GM21423 (cell line): ENCODE measurements around the gene RAB3D.
A peak's percentile ranks its signal among the peaks of the same experiment; 100 is the strongest.
"Not testable (repeated sequence)": the region's sequence is repeated elsewhere in the genome, so short reads cannot be mapped to it uniquely, and the experiment has no call there.

Experiments used
- ATAC-seq: cut with Tn5 transposase; IDR thresholded peaks from one replicate; pipeline ENCODE4 v1.9.1; 2021; ENCODE audit warnings: mild to moderate bottlenecking, moderate library complexity; ENCODE audit not compliant: unreplicated experiment

Gene RAB3D

GRCh38 chr19:11339254-11340098 is at the start of gene RAB3D:
Gene RAB3D, minus strand, starts transcription at chr19:11339657. Its CDS starts 2,258 bp downstream, at chr19:11337399.
- peak; percentile 70 for ATAC-seq

DNA sequence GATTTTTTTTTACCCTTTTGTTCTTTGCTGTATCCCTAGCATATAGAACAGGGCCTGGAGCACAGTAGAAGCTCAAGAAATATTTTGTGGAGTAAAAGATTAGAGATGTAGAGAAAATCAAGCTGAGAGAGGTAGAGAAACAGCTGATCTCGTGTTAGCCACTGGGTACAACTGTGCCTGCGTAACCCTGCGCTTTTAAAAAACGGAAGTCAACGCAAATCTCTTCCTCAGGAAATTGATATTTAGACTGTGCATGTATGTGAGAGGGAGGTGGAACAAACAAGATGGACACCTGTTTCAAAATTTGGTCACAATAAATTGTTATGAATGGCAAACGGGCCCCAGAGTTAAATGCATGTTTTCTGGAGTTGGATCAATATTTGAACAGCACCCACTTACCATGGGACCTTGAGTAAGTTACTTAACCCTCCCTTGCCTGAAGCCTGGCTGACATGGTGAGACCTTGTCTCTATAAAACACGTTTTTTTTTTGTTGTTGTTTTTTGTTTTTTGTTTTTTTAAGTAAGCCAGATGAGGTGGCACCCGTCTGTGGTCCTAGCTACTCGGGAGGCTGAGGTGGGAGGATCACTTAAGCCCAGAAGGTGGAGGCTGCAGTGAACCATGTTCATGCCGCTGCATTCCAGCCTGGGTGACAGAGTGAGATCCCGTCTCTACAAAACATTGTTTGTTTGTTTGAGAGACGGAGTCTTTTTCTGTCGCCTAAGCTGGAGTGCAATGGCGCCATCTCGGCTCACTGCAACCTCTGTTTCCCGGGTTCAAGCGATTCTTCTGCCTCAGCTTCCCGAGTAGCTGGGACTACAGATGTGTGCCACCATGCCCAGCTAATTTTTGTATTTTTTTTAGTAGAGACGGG is 47.9 kb upstream of the RAB3D start:
- ATAC-seq, result no peak

DNA sequence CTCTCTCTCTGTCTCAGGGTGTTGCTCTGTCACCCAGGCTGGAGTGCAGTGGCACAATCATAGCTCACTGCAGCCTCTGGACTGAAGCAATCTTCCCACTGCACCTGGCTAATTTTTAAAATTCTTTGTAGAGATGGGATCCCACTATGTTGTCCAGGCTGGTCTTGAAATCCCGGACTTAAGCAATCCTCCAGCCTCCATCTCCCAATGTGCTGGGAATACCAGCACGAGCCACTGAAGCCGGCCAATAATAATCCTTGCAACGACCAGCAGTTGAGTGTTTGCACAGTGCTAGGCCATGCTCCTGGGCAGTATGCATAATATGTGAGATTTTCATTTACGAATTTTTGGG is 45.3 kb upstream of the RAB3D start:
- no peak for ATAC-seq

DNA sequence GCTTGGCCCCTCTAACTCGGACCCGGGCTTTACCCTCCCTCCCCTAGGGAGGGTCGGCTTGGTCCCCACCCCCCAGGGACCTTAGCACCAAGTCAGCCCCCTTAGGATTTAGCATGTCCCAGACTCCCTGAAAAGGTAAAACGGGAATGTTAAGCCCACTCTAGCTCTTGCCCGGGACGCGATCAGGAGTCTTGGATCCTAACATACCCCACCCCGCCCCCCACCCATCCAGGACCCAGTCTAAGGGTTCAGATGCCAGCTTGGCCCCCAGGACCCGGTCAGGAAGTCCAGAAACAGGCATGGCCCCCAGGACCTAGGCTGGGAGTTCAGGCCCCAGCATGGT is 44.2 kb upstream of the RAB3D start:
- no peak for ATAC-seq

DNA sequence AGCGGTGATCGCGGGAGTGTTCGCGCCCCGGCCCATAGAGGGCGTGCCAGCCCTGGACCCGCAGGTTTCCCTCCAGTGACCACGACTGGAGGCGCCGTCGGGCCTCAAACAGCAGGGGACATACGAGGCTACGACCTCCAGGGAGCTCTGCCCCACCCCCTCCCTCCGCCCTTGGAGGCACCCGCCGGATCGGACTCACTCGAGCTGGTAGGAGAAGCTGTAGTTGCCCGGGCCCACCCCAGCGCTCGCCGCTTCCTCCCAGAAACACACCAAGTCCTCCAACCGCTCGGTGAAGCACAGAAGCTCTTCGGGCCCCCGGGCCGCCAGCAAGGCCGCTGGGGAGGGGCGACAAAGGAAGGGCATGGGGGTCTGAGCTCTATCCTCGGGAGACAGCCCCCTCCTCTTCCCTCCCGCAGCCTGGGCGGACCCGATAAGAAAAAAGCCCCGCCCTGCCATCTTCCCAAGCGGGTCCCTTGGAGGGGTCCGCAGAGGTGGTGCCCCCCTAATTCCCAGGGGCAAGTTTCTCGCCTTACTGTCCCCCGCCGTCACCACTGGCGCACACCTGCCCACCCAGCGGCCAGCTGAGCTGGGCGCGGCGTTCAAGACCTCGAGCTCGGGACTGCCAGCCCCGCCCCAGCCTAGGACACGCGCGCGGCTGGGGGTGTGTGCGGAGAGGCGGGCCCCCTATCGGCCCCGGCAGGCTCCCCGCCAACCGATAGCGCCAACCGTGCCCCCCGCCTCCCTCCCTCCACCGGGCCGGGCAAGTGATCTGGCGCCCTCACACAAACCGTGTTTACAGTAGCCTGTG is 43.6 kb upstream of the RAB3D start:
- ATAC-seq, result no peak

DNA sequence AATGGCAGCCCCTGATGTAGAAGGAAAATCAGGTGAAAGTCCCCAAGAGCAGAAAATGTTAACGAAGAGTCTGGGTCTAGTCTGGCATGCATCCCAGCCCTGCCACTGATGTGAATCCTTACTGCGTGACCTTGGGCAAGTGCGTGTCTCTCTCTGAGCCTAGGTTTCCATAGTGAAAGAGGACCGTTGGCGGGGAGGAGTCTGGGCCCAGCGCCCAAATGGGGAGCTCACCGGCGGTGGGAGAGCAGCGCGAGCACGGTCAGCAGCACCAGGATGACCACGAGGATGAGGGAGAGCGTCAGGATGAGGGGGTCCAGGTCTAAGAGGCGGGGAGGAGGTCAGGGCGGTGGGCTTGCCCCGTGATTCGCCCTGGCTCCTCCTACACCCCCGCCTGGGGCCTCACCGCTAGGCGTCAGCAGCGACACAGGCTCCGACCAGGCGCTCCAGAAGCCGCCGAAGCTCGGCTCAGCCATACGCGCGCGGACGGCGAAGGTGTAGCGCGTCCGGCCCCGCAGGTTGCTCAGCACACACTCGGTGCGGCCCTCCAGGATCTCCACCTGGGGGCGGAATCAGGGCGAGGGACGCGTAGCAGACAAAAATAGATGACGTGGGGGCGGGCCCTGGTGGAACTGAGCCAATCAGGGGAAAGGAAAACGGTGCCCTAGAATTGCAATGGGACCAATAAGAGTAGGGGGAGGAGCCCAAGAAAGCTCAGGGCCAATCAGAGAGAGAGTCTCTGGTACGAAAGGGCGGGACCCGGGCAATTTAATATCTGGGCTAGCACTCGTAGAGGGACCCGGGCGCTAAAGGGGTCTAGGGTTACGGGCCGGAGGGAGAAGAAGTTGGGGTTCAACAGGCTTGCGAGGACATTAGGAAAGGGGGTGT is 41.4 kb upstream of the RAB3D start:
- peak; percentile 77 for ATAC-seq

DNA sequence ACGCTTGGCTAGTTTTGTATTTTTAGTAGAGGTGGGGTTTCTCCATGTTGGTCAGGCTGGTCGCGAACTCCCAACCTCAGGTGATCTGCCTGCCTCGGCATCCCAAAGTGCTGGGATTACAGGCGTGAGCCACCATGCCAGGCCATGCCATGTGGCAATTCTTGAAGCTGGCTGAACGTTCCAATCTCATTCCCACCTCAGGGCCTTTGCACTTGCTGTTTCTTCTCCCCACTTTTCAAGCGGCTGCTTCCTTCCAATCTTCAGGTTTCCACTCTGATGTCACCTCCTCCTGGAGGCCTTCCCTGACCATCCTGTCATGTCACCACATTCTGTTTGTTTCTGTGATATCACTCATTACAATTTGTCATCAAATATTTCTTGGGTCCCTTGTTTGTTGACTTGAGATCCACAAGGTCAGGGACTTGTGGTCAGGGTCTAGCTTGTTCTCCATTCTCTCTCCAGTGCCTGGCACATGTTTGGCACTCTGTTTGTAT is 40.4 kb upstream of the RAB3D start:
- no peak for ATAC-seq

GRCh38 chr19:11379269-11379845 is 39.9 kb upstream of the RAB3D start:
- not testable (repeated sequence) for ATAC-seq

GRCh38 chr19:11378319-11379189 is 39.1 kb upstream of the RAB3D start:
- no peak for ATAC-seq

- no peak for ATAC-seq
Measured at GRCh38 chr19:11377756-11378155, 38.3 kb upstream of the RAB3D start.

DNA sequence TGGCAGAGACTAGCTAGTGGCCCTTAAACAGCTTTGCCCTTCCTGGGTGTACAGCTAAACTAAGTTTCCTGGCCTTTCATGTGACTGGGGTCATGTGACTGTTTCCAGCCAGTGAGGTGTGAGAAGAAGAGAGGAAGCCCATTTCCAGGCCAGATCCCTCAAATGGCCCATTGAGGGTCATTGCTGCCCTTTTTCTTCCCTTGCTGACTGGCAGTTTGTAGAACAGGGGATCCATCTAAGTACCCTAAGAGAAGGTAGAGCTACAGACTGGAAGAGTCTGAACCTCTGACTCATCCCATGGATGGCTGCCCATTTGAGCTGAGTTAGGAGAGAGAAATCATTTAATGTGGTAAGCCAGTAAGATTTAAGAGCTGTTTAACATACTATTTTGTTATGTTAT is 37.8 kb upstream of the RAB3D start:
- no peak for ATAC-seq

DNA sequence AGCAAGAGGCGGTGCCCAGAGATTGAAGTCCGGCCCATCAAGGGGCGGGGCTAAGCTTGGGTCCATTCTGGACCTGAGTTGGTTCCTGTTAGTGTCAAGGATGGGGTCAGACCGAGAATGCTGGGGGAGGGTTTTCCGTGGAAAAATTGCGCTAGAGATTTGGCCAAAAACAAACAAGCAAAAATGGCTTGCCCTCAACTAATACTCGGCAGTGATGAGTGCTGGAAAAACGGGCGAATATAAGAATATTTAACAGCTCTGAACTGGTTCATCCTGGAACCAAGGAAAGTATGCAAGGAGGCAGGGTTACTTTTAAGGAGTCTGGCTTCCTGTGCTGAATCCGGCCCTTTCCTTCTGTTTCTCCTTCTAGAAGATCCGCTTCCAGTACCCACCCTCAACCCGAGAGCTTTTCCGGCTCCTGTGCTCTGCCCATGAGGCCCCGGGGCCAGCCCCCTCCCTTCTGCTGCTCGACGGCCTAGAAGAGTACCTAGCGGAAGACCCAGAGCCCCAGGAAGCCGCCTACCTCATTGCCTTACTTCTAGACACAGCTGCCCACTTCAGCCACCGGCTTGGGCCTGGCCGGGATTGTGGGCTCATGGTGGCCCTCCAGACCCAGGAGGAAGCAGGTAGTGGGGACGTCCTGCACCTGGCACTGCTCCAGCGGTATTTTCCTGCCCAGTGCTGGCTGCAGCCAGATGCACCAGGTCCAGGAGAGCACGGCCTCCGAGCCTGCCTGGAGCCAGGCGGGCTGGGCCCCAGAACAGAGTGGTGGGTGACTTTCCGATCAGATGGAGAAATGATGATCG is 35.9 kb upstream of the RAB3D start:
- ATAC-seq, result no peak

GRCh38 chr19:11374433-11375142 is 35.1 kb upstream of the RAB3D start, which contains the start of gene SWSAP1:
Gene SWSAP1, plus strand, starts transcription at chr19:11374666. Its CDS starts 15 bp downstream, at chr19:11374681.
- ATAC-seq, result peak; percentile 82

GRCh38 chr19:11373885-11374432 is 34.5 kb upstream of the RAB3D start:
- ATAC-seq, result no peak

DNA sequence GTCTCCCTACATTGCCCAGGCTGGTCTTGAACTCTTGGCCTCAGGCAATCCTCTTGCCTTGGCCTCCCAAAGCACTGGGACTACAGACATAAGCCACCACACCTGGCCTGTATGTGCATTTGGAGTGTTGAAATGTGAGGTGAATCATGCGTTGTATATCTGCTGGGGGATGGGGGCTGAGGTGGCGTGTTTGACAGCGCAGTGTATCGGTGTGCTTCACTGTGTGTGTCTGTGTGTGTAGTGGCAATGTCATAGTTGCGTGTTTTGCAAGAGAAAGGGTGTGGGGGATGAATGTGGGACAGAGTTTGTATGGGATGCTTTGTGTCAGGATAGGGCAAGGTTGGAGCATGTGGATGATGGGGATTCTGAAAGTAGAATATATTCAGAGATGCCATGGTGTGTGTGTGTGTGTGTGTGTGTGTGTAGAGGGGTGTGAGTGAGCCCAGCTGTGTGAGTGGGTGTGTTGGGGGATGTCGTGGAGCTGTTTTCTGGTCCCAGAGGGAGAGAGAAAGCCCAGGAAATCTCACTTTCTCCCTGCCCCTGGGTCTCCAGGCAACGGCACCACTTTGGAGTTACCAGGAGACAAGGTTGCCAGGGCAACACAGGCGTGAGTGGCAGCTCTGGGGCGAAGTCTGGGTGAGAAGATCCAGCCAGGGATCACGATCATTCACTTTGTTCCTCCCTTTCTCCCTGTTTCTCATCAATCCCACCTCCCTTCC is 33.9 kb upstream of the RAB3D start:
- no peak for ATAC-seq

DNA sequence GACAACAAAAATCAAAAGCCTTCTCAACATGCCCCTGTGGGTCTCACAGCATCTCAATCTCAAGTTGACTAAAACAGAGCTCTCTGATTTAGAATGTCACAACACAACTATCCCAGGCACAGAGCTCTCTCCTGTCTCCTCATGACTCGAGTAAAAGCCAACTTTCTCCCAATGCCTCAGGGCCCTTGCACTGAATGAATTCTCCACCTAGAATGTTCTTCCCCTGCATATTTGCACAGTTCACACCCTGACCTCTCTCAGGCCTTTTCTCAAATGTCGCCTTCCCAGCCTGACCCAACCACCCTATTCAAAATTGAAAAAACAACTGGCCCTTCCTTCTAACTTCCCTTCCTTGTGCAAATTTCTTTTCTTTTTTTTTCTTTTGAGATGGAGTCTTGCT is 31.3 kb upstream of the RAB3D start:
- no peak for ATAC-seq
